ENCODE measurements around the gene JAM3. TPM values are rescaled to one million over a fixed set of nuclear protein-coding genes. Genes with fewer than 3 reads are reported as not detected.

Gene JAM3
- total and polyA plus RNA-seq, 9 of the 15 experiments (the other 6 are each of a cell fraction or from before 2014, with no cell fraction given) = 0.22 to 0.76 (median 0.40) TPM

DNA sequence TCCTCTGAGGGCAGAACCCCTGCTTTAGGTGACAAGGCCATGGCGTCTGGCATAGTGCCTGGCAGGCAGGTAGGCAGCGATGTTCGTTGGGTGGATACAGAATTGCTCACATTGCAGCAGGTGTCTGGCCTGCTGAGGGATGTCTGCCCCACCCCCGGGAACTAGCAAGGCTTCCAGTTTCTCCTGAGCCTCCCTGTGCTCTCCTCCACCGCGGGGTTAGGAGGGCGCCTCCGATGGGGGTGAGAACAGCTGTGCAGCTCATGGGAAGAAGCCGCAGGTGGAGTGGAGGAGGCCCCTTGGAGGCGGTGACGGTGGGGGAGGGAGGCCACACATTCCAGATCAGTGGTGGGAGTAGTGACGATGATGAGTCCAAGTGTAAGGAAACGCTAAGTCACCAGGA, 48.3 kb upstream of the JAM3 start:
- intact Hi-C loops (cut with micrococcal nuclease) = no loop called here
- Histone ChIP-seq H3K9me3 (replicated peaks; ENCODE audit: control insufficient read depth, insufficient read depth, low read depth, low read length) (no peaks in the 10 kb centered on the region), H2AFZ (ENCODE audit: low read depth, low read length) (no peak overlapping the region), H3K27me3 (ENCODE audit: control insufficient read depth in 2 of 2, insufficient read depth in 2 of 2, low read length in 2 of 2) (peaks cover 14 to 73% of the 10 kb centered on the region in 2 experiments; a peak in 4 of 5 replicates), H3K4me2 (ENCODE audit: insufficient read depth, low read length) (no peak overlapping the region), H4K20me1 (replicated peaks; ENCODE audit: control insufficient read depth, insufficient read depth, low read length) (no peaks in the 10 kb centered on the region; the same call in 1 of the 2 replicates), H3K36me3 (ENCODE audit: control insufficient read depth, insufficient read depth, low read length) (no peaks in the 10 kb centered on the region), H3K9me1 (ENCODE audit: control insufficient read depth, insufficient read depth, low read length) (no peaks in the 10 kb centered on the region), H3K4me1 (replicated peaks in 1 of 2; ENCODE audit: control insufficient read depth in 2 of 2, insufficient read depth in 2 of 2, low read length in 2 of 2) (no peaks in the 10 kb centered on the region), H3K27ac (ENCODE audit: extremely low read depth, low read depth, low read length) (no peak overlapping the region), H3K4me3 (no peak overlapping the region), H3K79me2 (ENCODE audit: control insufficient read depth, insufficient read depth, low read length) (no peaks in the 10 kb centered on the region), H3K9ac (ENCODE audit: insufficient read depth in 1 of 2, low read depth in 2 of 2, low read length in 2 of 2) (no peak overlapping the region)
- FAIRE-seq (no peak), ATAC-seq (no peak), DNase-seq (ENCODE audit: extremely low read depth in 1 of 4, low spot score in 3 of 4) (no peak)
- CTCF ChIA-PET (ENCODE audit: low intra/inter-chr PET ratio) = no interaction called here
- in situ Hi-C loops (cut with MboI) = no loop called here
- POLR2A ChIA-PET = interaction anchor here (0.5 to 0.6 kb wide), 3 partner anchors 11 to 122 kb away, joined by 3 read pairs; no protein-coding TSS in a partner anchor
- no TSS peak for BruUV-seq (replicated peaks)
- WGBS (ENCODE audit: insufficient coverage, low coverage, missing lambda C conversion rate) = 0% methylated on average over 12 of the region's 13 CpGs
- no peak for TF ChIP-seq CEBPB (tag; IDR thresholded peaks at IDR 0.05)
- TF ChIP-seq, protein P1, sequence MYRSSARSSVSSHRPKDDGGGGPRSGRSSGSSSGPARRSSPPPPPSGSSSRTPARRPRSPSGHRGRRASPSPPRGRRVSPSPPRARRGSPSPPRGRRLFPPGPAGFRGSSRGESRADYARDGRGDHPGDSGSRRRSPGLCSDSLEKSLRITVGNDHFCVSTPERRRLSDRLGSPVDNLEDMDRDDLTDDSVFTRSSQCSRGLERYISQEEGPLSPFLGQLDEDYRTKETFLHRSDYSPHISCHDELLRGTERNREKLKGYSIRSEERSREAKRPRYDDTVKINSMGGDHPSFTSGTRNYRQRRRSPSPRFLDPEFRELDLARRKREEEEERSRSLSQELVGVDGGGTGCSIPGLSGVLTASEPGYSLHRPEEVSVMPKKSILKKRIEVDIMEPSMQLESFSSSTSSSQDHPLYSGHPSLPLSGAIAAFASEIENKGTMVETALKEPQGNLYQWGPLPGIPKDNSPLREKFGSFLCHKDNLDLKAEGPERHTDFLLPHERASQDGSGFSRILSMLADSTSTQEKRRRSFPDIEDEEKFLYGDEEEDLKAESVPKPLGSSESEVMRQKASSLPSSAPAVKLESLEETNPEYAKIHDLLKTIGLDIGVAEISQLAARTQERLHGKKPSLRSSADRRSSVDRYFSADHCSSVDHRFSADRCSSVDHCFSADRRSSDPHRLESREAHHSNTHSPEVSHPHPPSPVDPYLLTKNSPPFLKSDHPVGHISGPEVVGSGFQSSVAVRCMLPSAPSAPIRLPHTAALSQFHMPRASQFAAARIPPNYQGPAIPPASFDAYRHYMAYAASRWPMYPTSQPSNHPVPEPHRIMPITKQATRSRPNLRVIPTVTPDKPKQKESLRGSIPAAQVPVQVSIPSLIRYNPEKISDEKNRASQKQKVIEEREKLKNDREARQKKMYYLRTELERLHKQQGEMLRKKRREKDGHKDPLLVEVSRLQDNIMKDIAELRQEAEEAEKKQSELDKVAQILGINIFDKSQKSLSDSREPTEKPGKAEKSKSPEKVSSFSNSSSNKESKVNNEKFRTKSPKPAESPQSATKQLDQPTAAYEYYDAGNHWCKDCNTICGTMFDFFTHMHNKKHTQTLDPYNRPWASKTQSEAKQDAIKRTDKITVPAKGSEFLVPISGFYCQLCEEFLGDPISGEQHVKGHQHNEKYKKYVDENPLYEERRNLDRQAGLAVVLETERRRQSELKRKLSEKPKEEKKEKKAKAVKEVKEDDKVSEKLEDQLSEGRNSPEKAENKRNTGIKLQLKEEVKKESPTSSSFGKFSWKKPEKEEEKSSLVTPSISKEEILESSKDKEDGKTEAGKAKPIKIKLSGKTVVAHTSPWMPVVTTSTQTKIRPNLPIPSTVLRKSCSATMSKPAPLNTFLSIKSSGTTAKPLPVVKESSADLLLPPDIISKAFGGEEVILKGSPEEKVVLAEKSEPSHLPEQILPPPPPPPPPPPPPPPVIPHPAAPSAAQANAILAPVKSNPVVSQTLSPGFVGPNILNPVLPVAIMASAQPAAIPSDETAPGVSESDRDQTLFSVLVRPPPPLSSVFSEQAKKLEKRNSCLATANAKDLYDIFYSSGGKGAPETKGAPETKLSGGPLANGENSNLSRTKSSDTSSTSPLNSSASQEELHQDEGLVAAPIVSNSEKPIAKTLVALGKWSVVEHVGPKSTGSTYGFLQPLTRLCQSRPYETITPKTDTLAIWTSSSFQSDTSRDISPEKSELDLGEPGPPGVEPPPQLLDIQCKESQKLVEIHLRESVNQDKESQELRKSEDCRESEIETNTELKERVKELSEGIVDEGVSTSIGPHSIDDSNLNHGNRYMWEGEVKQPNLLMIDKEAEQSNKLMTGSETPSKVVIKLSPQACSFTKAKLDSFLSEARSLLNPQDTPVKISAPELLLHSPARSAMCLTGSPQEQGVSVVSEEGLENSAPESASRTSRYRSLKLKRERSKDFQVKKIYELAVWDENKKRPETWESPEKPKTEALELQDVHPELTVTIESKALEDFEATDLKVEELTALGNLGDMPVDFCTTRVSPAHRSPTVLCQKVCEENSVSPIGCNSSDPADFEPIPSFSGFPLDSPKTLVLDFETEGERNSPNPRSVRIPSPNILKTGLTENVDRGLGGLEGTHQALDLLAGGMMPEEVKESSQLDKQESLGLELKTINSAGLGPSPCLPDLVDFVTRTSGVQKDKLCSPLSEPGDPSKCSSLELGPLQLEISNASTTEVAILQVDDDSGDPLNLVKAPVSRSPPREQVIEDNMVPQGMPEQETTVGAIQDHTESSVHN (IDR thresholded peaks at IDR 0.05; ENCODE audit: borderline replicate concordance in 1 of 2, low read depth in 1 of 2) = no peak
- TF ChIP-seq, protein P2, sequence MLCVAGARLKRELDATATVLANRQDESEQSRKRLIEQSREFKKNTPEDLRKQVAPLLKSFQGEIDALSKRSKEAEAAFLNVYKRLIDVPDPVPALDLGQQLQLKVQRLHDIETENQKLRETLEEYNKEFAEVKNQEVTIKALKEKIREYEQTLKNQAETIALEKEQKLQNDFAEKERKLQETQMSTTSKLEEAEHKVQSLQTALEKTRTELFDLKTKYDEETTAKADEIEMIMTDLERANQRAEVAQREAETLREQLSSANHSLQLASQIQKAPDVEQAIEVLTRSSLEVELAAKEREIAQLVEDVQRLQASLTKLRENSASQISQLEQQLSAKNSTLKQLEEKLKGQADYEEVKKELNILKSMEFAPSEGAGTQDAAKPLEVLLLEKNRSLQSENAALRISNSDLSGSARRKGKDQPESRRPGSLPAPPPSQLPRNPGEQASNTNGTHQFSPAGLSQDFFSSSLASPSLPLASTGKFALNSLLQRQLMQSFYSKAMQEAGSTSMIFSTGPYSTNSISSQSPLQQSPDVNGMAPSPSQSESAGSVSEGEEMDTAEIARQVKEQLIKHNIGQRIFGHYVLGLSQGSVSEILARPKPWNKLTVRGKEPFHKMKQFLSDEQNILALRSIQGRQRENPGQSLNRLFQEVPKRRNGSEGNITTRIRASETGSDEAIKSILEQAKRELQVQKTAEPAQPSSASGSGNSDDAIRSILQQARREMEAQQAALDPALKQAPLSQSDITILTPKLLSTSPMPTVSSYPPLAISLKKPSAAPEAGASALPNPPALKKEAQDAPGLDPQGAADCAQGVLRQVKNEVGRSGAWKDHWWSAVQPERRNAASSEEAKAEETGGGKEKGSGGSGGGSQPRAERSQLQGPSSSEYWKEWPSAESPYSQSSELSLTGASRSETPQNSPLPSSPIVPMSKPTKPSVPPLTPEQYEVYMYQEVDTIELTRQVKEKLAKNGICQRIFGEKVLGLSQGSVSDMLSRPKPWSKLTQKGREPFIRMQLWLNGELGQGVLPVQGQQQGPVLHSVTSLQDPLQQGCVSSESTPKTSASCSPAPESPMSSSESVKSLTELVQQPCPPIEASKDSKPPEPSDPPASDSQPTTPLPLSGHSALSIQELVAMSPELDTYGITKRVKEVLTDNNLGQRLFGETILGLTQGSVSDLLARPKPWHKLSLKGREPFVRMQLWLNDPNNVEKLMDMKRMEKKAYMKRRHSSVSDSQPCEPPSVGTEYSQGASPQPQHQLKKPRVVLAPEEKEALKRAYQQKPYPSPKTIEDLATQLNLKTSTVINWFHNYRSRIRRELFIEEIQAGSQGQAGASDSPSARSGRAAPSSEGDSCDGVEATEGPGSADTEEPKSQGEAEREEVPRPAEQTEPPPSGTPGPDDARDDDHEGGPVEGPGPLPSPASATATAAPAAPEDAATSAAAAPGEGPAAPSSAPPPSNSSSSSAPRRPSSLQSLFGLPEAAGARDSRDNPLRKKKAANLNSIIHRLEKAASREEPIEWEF (CRISPR knock-in tag; IDR thresholded peaks at IDR 0.05) = no peak
- no peak for TF ChIP-seq ZZZ3 (IDR thresholded peaks at IDR 0.05)
- TF ChIP-seq L3MBTL2 (IDR thresholded peaks at IDR 0.05) = no peak
- TF ChIP-seq, protein P3, sequence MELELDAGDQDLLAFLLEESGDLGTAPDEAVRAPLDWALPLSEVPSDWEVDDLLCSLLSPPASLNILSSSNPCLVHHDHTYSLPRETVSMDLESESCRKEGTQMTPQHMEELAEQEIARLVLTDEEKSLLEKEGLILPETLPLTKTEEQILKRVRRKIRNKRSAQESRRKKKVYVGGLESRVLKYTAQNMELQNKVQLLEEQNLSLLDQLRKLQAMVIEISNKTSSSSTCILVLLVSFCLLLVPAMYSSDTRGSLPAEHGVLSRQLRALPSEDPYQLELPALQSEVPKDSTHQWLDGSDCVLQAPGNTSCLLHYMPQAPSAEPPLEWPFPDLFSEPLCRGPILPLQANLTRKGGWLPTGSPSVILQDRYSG (tag; conservative IDR thresholded peaks at IDR 0.05; ENCODE audit: low read depth) = no peak
- no peak for TF ChIP-seq ATF1 (CRISPR knock-in tag; IDR thresholded peaks at IDR 0.05)
- TF ChIP-seq ATF1 (tag; IDR thresholded peaks at IDR 0.05) = no peak
- TF ChIP-seq CAMTA2 (CRISPR knock-in tag; conservative IDR thresholded peaks at IDR 0.05) = no peak
